Endodermal cell (in vitro differentiated cells): ENCODE data around the gene TFAM. TPM values are rescaled to one million over a fixed set of nuclear protein-coding genes. Genes with fewer than 3 reads are reported as not detected.

Source experiments
- DNase-seq: peaks from one replicate; pipeline ENCODE4 v3.0.0-alpha.2; 2017
- H3K27ac ChIP-seq: 2 replicates; pipeline ENCODE4 v1.5.1; 2013; ENCODE audit warnings: mild to moderate bottlenecking, low read depth, low read length, moderate library complexity
- H3K27me3 ChIP-seq: 2 replicates; pipeline ENCODE4 v1.6.1; 2013; ENCODE audit warnings: mild to moderate bottlenecking, low read length, moderate library complexity; ENCODE audit not compliant: insufficient read depth, control insufficient read depth, poor library complexity, severe bottlenecking
- H3K36me3 ChIP-seq: 2 replicates; pipeline ENCODE4 v1.7.0; 2013; ENCODE audit warnings: mild to moderate bottlenecking, low read length, moderate library complexity; ENCODE audit not compliant: control insufficient read depth, insufficient read depth
- H3K4me1 ChIP-seq: one replicate; pipeline ENCODE4 v1.7.0; 2013; ENCODE audit warnings: low read length; ENCODE audit not compliant: control insufficient read depth, insufficient read depth
- H3K4me3 ChIP-seq: 2 replicates; pipeline ENCODE4 v1.5.1; 2013; ENCODE audit warnings: mild to moderate bottlenecking, low read length, moderate library complexity
- H3K9ac ChIP-seq: 2 replicates; pipeline ENCODE4 v1.6.1; 2013; ENCODE audit warnings: mild to moderate bottlenecking, low read length, moderate library complexity; ENCODE audit not compliant: poor library complexity, severe bottlenecking; ENCODE audit errors: extremely low read depth
- H3K9me3 ChIP-seq: 2 replicates; pipeline ENCODE4 v1.6.1; 2013; ENCODE audit warnings: mild to moderate bottlenecking, low read length, moderate library complexity; ENCODE audit not compliant: control insufficient read depth
- H3K27ac Mint-ChIP-seq: 2 replicates; pipeline ENCODE4 v1.8.0; 2020; ENCODE audit warnings: mixed read lengths
- H3K27me3 Mint-ChIP-seq: 2 replicates; pipeline ENCODE4 v1.8.0; 2021; ENCODE audit warnings: mild to moderate bottlenecking, mixed read lengths; ENCODE audit not compliant: insufficient read depth
- H3K36me3 Mint-ChIP-seq: 2 replicates; pipeline ENCODE4 v1.8.0; 2020; ENCODE audit warnings: low read depth, mixed read lengths
- H3K4me1 Mint-ChIP-seq: 2 replicates; pipeline ENCODE4 v1.8.0; 2020; ENCODE audit warnings: mixed read lengths
- H3K4me3 Mint-ChIP-seq: 2 replicates; pipeline ENCODE4 v1.8.0; 2020; ENCODE audit warnings: mild to moderate bottlenecking, moderate library complexity, mixed read lengths
- H3K9me3 Mint-ChIP-seq: 2 replicates; pipeline ENCODE4 v1.8.0; 2020; ENCODE audit warnings: mild to moderate bottlenecking, mixed read lengths
- WGBS, 2 experiments: methylation state at CpG; one replicate each; pipeline versions ENCODE4 v1.1.5 to v1.1.7; 2013; ENCODE audit warnings: missing lambda C conversion rate in 2 of 2, mixed read lengths in 1 of 2; ENCODE audit not compliant: insufficient coverage in 1 of 2, insufficient read length in 1 of 2; 5-methylcytosine and 5-hydroxymethylcytosine counted together
- total RNA-seq, 2 donors: library from RNA; stranded (reverse); fragmentation: NEBNext Ultra II Directional in 1 of 2; extraction: Animal tissue kit (Norgen Biotek cat#: 25700) in 1 of 2; gene quantifications; 2 replicates in 1 of 2; 3 replicates in 1 of 2; pipeline ENCODE4 v1.2.1, GENCODE V29; 2021
- TF ChIP-seq, protein P1 (sequence below): fragments of 200-600 bp; sonication (generic); conservative IDR thresholded peaks from 2 replicates; pipeline ENCODE4 v1.5.0; 2021; ENCODE audit warnings: antibody characterized with exemption, mild to moderate bottlenecking

Gene TFAM
- total RNA-seq, 2 donors from 2014 or later, result 68.6 to 72.9 TPM

DNA sequence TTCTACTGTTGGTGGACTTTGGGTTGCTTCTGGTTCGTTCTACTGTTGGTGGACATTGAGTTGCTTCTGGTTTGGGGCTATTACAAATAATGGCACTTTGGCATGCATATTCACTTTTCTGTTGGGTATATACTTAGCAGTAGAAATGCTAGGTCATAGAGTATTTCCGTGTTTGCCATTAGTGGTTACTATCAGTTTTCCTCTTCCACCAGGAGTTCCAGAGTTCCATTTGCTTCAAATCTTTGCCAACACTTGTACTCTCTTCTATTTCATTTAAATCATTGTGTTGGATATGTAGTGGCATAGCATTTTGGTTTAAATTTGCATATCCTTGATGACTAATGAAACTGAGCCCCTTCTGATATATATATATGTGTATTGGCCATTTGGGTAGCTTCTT, 35.2 kb upstream of the TFAM start:
- 91 to 100% methylated on average over 1 to 2 of the region's 2 CpGs for WGBS, 2 experiments
- H3K4me3 Mint-ChIP-seq, result no peak overlapping the region

DNA sequence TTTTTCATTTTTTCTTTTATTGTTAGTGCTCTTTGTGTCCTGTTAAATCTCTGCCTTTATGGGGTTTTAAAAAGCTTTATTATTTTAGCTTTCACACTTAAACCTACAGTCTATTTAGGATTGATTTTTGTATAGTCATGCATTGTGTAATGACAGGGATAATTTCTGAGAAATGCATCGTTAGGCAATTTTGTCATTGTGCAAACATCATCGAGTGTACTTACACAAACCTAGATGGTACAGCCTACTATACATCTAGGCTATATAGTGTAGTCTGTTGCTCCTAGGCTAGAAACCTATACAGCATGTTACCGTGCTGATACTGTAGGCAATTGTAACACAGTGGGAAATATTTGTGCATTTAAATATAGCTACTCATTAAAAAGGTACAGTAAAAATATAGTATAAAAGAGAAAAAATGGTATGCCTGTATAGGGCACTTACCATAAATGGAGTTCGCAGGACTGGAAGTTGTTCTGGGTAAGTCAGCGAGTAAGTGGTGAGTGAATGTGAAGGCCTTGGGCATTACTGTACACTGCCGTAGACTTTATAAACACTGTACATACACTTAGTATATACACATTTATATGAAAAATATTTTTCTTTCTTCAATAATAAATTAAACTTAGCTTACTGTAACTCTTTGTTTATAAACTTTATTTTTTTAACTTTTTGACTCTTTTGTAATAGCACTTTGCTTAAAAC, 34.4 kb upstream of the TFAM start:
- no peak for DNase-seq
- peaks cover 20% of the 10 kb centered on the region for H3K4me1 Mint-ChIP-seq
- no peak overlapping the region for H3K9ac ChIP-seq
- H3K4me3 Mint-ChIP-seq, result no peak overlapping the region
- no peak overlapping the region for H3K27ac ChIP-seq
- no peaks in the 10 kb centered on the region for H3K9me3 ChIP-seq
- no peaks in the 10 kb centered on the region for H3K4me1 ChIP-seq
- H3K36me3 Mint-ChIP-seq, result peaks cover 8% of the 10 kb centered on the region
- H3K27ac Mint-ChIP-seq, result no peak overlapping the region
- 96 to 100% methylated on average over 2 to 5 of the region's 6 CpGs for WGBS, 2 experiments
- no peak overlapping the region for H3K4me3 ChIP-seq
- H3K27me3 ChIP-seq, result no peaks in the 10 kb centered on the region
- no peaks in the 10 kb centered on the region for H3K36me3 ChIP-seq
- H3K9me3 Mint-ChIP-seq, result no peaks in the 10 kb centered on the region
- TF ChIP-seq, protein P1, sequence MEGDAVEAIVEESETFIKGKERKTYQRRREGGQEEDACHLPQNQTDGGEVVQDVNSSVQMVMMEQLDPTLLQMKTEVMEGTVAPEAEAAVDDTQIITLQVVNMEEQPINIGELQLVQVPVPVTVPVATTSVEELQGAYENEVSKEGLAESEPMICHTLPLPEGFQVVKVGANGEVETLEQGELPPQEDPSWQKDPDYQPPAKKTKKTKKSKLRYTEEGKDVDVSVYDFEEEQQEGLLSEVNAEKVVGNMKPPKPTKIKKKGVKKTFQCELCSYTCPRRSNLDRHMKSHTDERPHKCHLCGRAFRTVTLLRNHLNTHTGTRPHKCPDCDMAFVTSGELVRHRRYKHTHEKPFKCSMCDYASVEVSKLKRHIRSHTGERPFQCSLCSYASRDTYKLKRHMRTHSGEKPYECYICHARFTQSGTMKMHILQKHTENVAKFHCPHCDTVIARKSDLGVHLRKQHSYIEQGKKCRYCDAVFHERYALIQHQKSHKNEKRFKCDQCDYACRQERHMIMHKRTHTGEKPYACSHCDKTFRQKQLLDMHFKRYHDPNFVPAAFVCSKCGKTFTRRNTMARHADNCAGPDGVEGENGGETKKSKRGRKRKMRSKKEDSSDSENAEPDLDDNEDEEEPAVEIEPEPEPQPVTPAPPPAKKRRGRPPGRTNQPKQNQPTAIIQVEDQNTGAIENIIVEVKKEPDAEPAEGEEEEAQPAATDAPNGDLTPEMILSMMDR, result no peak
- H3K27me3 Mint-ChIP-seq, result no peaks in the 10 kb centered on the region

More for the DNA sequence above, 35.2 kb upstream of the TFAM start:
- no peak overlapping the region for H3K27ac ChIP-seq
- H3K9ac ChIP-seq, result no peak overlapping the region
- TF ChIP-seq, protein P1, result no peak
- peaks cover 11% of the 10 kb centered on the region for H3K36me3 Mint-ChIP-seq
- H3K4me1 Mint-ChIP-seq, result peaks cover 20% of the 10 kb centered on the region
- H3K9me3 ChIP-seq, result no peaks in the 10 kb centered on the region
- no peaks in the 10 kb centered on the region for H3K36me3 ChIP-seq
- no peak overlapping the region for H3K4me3 ChIP-seq
- H3K4me1 ChIP-seq, result no peaks in the 10 kb centered on the region
- no peaks in the 10 kb centered on the region for H3K9me3 Mint-ChIP-seq
- H3K27me3 Mint-ChIP-seq, result no peaks in the 10 kb centered on the region
- H3K27me3 ChIP-seq, result no peaks in the 10 kb centered on the region
- no peak for DNase-seq
- no peak overlapping the region for H3K27ac Mint-ChIP-seq

DNA sequence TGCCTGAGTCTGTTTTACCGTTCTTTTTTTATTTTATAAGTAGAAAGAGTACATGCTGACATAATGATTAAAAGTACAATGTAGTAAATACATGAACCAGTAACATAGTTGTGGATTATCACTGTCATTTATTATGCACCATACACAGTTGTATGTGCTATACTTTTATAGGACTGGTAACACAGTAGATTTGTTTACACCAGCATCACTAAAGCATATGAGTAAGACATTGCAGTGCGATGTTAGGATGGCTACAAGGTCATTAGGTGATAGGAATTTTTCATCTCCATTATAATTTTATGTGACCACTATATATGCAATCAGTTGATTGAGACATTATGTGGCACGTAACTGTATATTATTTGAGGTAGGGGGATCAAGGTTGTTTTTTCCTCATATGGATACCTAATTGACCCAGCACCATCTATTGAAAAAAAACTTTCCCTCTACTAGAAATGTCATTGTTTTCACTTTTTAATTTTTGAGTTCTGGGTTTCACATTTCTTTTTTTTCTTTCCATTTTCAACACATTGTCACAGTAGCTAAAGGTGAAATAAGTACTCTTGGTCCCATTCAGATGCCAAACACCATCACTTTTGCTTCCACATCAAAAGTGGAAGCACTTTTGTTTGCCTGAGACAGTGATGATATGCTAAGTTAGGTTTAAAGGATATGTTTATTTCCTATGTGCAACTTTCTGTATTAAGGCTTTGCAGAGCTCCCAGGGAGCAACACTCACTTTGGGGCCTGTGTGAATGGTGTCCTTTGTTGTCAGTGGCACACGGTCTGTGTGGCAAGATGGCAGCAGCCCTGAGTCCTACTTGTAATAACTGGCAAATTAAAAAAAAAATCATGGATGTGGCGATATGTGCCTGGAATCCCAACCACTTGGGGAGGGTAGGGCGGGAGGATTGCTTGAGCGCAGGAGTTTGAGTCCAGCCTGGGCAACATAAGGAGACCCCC, 33.3 kb upstream of the TFAM start:
- no peak overlapping the region for H3K4me3 Mint-ChIP-seq
- TF ChIP-seq, protein P1, result no peak
- H3K36me3 Mint-ChIP-seq, result peaks cover 2% of the 10 kb centered on the region
- H3K4me1 Mint-ChIP-seq, result peaks cover 20% of the 10 kb centered on the region
- no peaks in the 10 kb centered on the region for H3K9me3 Mint-ChIP-seq
- 99% methylated on average over 4 of the region's 7 CpGs; no CpG with 5 or more reads in 1 of the 2 experiments for WGBS, 2 experiments
- H3K27ac Mint-ChIP-seq, result no peak overlapping the region
- no peaks in the 10 kb centered on the region for H3K9me3 ChIP-seq
- H3K4me1 ChIP-seq, result no peaks in the 10 kb centered on the region
- no peaks in the 10 kb centered on the region for H3K36me3 ChIP-seq
- no peak overlapping the region for H3K27ac ChIP-seq
- DNase-seq, result no peak
- no peaks in the 10 kb centered on the region for H3K27me3 Mint-ChIP-seq
- no peak overlapping the region for H3K4me3 ChIP-seq
- no peaks in the 10 kb centered on the region for H3K27me3 ChIP-seq
- no peak overlapping the region for H3K9ac ChIP-seq
